Measurements from ENCODE around the gene PDSS2.

- TF ChIP-seq CTCF (IDR thresholded peaks at IDR 0.05) (no peak), POLR2A (IDR thresholded peaks at IDR 0.05) (no peak)
These were observed 11.0 kb upstream of the PDSS2 start for GRCh38 chr6:107470364-107470763.

Measured in testis (tissue), 2 donors.